HG03378 (cell line): ENCODE results near the gene PAFAH1B2.

ENCODE experiments used
- ATAC-seq: cut with Tn5 transposase; IDR thresholded peaks from one replicate; pipeline ENCODE4 v1.9.1; 2021; ENCODE audit warnings: mild to moderate bottlenecking, moderate library complexity; ENCODE audit not compliant: unreplicated experiment

Gene PAFAH1B2

GRCh38 chr11:117187428-117187798 lies 43.3 kb downstream of the PAFAH1B2 start:
- ATAC-seq, result no peak

GRCh38 chr11:117187799-117188481 lies 43.9 kb downstream of the PAFAH1B2 start:
- ATAC-seq, result no peak

- ATAC-seq, result no peak
These were observed 44.6 kb downstream of the PAFAH1B2 start for GRCh38 chr11:117188620-117189081.

- no peak for ATAC-seq
These were observed 45.3 kb downstream of the PAFAH1B2 start for GRCh38 chr11:117189191-117189940.

- no peak for ATAC-seq
These were observed 46.0 kb downstream of the PAFAH1B2 start for GRCh38 chr11:117189941-117190544.

- no peak for ATAC-seq
These were observed 47.8 kb downstream of the PAFAH1B2 start for GRCh38 chr11:117191680-117192400.

GRCh38 chr11:117192401-117192875 lies 48.4 kb downstream of the PAFAH1B2 start:
- ATAC-seq, result no peak

GRCh38 chr11:117193130-117194020 lies 49.3 kb downstream of the PAFAH1B2 start:
- ATAC-seq, result no peak

- no peak for ATAC-seq
These were observed 50.2 kb downstream of the PAFAH1B2 start for GRCh38 chr11:117194267-117194666.

GRCh38 chr11:117195258-117195657 lies 51.2 kb downstream of the PAFAH1B2 start:
- no peak for ATAC-seq

- ATAC-seq, result no peak
These were observed 51.7 kb downstream of the PAFAH1B2 start for GRCh38 chr11:117195761-117196160.

GRCh38 chr11:117197006-117197405 lies 52.9 kb downstream of the PAFAH1B2 start:
- ATAC-seq, result no peak

GRCh38 chr11:117197516-117198456 lies 53.7 kb downstream of the PAFAH1B2 start:
- ATAC-seq, result no peak

GRCh38 chr11:117198613-117199012 lies 54.5 kb downstream of the PAFAH1B2 start:
- no peak for ATAC-seq

GRCh38 chr11:117199053-117199915 lies 55.2 kb downstream of the PAFAH1B2 start, which contains the start of gene TAGLN:
Gene TAGLN, plus strand, starts transcription at chr11:117199370. Its CDS starts 3,644 bp downstream, at chr11:117203014.
- ATAC-seq, result no peak

GRCh38 chr11:117199916-117200812 lies 56.1 kb downstream of the PAFAH1B2 start:
- no peak for ATAC-seq
